HEK293 (cell line): ENCODE data around the gene ABTB2.

Experiments used
- CTCF ChIA-PET: fragments of 350-600 bp; formaldehyde crosslinking; extraction: SDS; loops from one replicate; lab custom pipeline; 2021; ENCODE audit warnings: antibody characterized with exemption; lab: Yijun Ruan, JAX
- POLR2A ChIA-PET: fragments of 300-600 bp; formaldehyde crosslinking; extraction: SDS; loops from one replicate; lab custom pipeline; 2020; ENCODE audit warnings: antibody characterized with exemption, inconsistent platforms; lab: Yijun Ruan, JAX
- H3K27ac ChIP-seq: fragments of 200-500 bp; sonication (Bioruptor generic); 2 replicates; pipeline ENCODE4 v1.5.1; 2014; ENCODE audit warnings: low read depth, low read length, control low read depth, inconsistent platforms; ENCODE audit errors: extremely low read depth
- H3K36me3 ChIP-seq, 2 experiments: fragments of 200-500 bp in 1 of 2; sonication (Bioruptor generic) in 1 of 2; 1 replicate in 1 of 2; 2 replicates in 1 of 2; pipeline ENCODE4 v1.5.1; 2014 to 2017; ENCODE audit warnings: inconsistent platforms in 2 of 2, low read length in 2 of 2; ENCODE audit not compliant: control insufficient read depth in 2 of 2, insufficient read depth in 1 of 2
- H3K4me1 ChIP-seq: fragments of 200-500 bp; sonication (Bioruptor generic); 2 replicates; pipeline ENCODE4 v1.5.1; 2014; ENCODE audit warnings: mild to moderate bottlenecking, low read length, inconsistent platforms; ENCODE audit not compliant: control insufficient read depth, insufficient read depth
- H3K4me3 ChIP-seq: 2 replicates; pipeline ENCODE4 v1.5.1; 2011; ENCODE audit warnings: low read depth, mild to moderate bottlenecking, control low read depth, low read length, moderate library complexity
- H3K9me3 ChIP-seq: fragments of 200-500 bp; sonication (Bioruptor generic); 2 replicates; pipeline ENCODE4 v1.5.1; 2014; ENCODE audit warnings: low read depth, low read length, inconsistent platforms; ENCODE audit not compliant: control insufficient read depth, insufficient read depth
- BCL11B ChIP-seq: fragments of 450-650 bp; formaldehyde crosslinking; IDR thresholded peaks from 2 replicates; pipeline ENCODE4 v1.5.1; 2016; ENCODE audit warnings: low read depth, missing biosample characterization, missing genetic modification characterization
- HOXD13 ChIP-seq: sonication (generic); formaldehyde crosslinking; IDR thresholded peaks from 2 replicates; pipeline ENCODE4 v1.8.0; 2022; ENCODE audit warnings: missing genetic modification reagents, borderline replicate concordance
- MYNN ChIP-seq: fragments of 450-650 bp; formaldehyde crosslinking; IDR thresholded peaks from 2 replicates; pipeline ENCODE4 v1.5.1; 2016; ENCODE audit warnings: missing biosample characterization, missing genetic modification characterization, borderline replicate concordance
- REPIN1 ChIP-seq: fragments of 450-650 bp; formaldehyde crosslinking; IDR thresholded peaks from 2 replicates; pipeline ENCODE4 v1.5.1; 2017; ENCODE audit warnings: missing biosample characterization, missing genetic modification characterization, low read depth
- WT1 ChIP-seq: fragments of 450-650 bp; formaldehyde crosslinking; IDR thresholded peaks from 2 replicates; pipeline ENCODE4 v1.5.1; 2016; ENCODE audit warnings: missing biosample characterization, missing genetic modification characterization
- ZBTB1 ChIP-seq: fragments of 450-650 bp; formaldehyde crosslinking; IDR thresholded peaks from 2 replicates; pipeline ENCODE4 v1.5.1; 2016; ENCODE audit warnings: missing biosample characterization, missing genetic modification characterization
- ZBTB8A ChIP-seq: fragments of 450-650 bp; formaldehyde crosslinking; IDR thresholded peaks from 2 replicates; pipeline ENCODE4 v1.5.1; 2016; ENCODE audit warnings: missing biosample characterization, missing genetic modification characterization
- ZNF174 ChIP-seq: fragments of 450-650 bp; formaldehyde crosslinking; IDR thresholded peaks from 2 replicates; pipeline ENCODE4 v1.5.0; 2017; ENCODE audit warnings: missing biosample characterization, mild to moderate bottlenecking, missing genetic modification characterization
- ZNF24 ChIP-seq: fragments of 450-650 bp; formaldehyde crosslinking; IDR thresholded peaks from 2 replicates; pipeline ENCODE4 v1.5.1; 2016; ENCODE audit warnings: missing biosample characterization, missing genetic modification characterization
- ZNF394 ChIP-seq: fragments of 450-650 bp; formaldehyde crosslinking; IDR thresholded peaks from 2 replicates; pipeline ENCODE4 v1.5.1; 2016; ENCODE audit warnings: missing biosample characterization, missing genetic modification characterization, mild to moderate bottlenecking, moderate library complexity, borderline replicate concordance
- ZNF426 ChIP-seq: fragments of 450-650 bp; formaldehyde crosslinking; IDR thresholded peaks from 2 replicates; pipeline ENCODE4 v1.5.1; 2017; ENCODE audit warnings: missing biosample characterization, missing genetic modification characterization, mild to moderate bottlenecking, inconsistent platforms, moderate library complexity
- ZNF596 ChIP-seq: fragments of 450-650 bp; IDR thresholded peaks from 2 replicates; pipeline ENCODE4 v1.5.0; 2018; ENCODE audit warnings: missing biosample characterization, mild to moderate bottlenecking, missing genetic modification characterization, moderate library complexity
- ZNF76 ChIP-seq: fragments of 450-650 bp; formaldehyde crosslinking; IDR thresholded peaks from 2 replicates; pipeline ENCODE4; 2016; ENCODE audit warnings: low read depth, missing biosample characterization, missing genetic modification characterization, borderline replicate concordance
- ZSCAN16 ChIP-seq: fragments of 450-650 bp; formaldehyde crosslinking; IDR thresholded peaks from 2 replicates; pipeline ENCODE4 v1.5.1; 2016; ENCODE audit warnings: missing biosample characterization, missing genetic modification characterization
- TF ChIP-seq, protein P1 (sequence below): fragments of 450-650 bp; formaldehyde crosslinking; IDR thresholded peaks from 2 replicates; pipeline ENCODE4 v1.5.1; 2016; ENCODE audit warnings: missing biosample characterization, missing genetic modification characterization
- TF ChIP-seq, protein P2 (sequence below): fragments of 450-650 bp; formaldehyde crosslinking; IDR thresholded peaks from 2 replicates; pipeline ENCODE4 v1.5.1; 2017; ENCODE audit warnings: missing biosample characterization, missing genetic modification characterization
- TF ChIP-seq, protein P3 (sequence below): fragments of 450-650 bp; formaldehyde crosslinking; IDR thresholded peaks from 2 replicates; pipeline ENCODE4 v1.5.1; 2016; ENCODE audit warnings: missing biosample characterization, missing genetic modification characterization

The ABTB2 gene

GRCh38 chr11:34148504-34149165 lies 209.2 kb downstream of the ABTB2 start:
- TF ChIP-seq, protein P1, sequence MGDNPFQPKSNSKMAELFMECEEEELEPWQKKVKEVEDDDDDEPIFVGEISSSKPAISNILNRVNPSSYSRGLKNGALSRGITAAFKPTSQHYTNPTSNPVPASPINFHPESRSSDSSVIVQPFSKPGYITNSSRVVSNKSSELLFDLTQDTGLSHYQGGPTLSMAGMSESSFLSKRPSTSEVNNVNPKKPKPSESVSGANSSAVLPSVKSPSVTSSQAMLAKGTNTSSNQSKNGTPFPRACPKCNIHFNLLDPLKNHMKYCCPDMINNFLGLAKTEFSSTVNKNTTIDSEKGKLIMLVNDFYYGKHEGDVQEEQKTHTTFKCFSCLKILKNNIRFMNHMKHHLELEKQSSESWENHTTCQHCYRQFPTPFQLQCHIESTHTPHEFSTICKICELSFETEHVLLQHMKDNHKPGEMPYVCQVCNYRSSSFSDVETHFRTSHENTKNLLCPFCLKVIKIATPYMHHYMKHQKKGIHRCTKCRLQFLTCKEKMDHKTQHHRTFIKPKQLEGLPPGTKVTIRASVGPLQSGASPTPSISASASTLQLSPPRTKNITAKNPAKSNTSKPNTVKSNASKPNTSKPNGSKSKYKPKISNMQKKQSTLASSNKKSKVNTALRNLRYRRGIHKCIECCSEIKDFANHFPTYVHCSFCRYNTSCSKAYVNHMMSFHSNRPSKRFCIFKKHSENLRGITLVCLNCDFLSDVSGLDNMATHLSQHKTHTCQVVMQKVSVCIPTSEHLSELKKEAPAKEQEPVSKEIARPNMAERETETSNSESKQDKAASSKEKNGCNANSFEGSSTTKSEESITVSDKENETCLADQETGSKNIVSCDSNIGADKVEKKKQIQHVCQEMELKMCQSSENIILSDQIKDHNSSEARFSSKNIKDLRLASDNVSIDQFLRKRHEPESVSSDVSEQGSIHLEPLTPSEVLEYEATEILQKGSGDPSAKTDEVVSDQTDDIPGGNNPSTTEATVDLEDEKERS (tag by site-specific recombination): no peak
- TF ChIP-seq ZSCAN16 (tag by site-specific recombination) (no peak), ZNF76 (tag by site-specific recombination) (no peak), BCL11B (tag by site-specific recombination) (no peak), WT1 (no peak), ZNF426 (tag by site-specific recombination) (no peak), ZBTB1 (tag by site-specific recombination) (no peak), ZBTB8A (tag by site-specific recombination) (no peak), ZNF174 (tag by site-specific recombination) (no peak), ZNF596 (tag by site-specific recombination) (no peak), HOXD13 (CRISPR knock-in tag) (no peak), MYNN (tag by site-specific recombination) (no peak), ZNF394 (tag by site-specific recombination) (no peak), ZNF24 (tag by site-specific recombination) (no peak)
- TF ChIP-seq, protein P2, sequence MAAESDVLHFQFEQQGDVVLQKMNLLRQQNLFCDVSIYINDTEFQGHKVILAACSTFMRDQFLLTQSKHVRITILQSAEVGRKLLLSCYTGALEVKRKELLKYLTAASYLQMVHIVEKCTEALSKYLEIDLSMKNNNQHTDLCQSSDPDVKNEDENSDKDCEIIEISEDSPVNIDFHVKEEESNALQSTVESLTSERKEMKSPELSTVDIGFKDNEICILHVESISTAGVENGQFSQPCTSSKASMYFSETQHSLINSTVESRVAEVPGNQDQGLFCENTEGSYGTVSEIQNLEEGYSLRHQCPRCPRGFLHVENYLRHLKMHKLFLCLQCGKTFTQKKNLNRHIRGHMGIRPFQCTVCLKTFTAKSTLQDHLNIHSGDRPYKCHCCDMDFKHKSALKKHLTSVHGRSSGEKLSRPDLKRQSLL (tag by site-specific recombination): no peak
- TF ChIP-seq, protein P3, sequence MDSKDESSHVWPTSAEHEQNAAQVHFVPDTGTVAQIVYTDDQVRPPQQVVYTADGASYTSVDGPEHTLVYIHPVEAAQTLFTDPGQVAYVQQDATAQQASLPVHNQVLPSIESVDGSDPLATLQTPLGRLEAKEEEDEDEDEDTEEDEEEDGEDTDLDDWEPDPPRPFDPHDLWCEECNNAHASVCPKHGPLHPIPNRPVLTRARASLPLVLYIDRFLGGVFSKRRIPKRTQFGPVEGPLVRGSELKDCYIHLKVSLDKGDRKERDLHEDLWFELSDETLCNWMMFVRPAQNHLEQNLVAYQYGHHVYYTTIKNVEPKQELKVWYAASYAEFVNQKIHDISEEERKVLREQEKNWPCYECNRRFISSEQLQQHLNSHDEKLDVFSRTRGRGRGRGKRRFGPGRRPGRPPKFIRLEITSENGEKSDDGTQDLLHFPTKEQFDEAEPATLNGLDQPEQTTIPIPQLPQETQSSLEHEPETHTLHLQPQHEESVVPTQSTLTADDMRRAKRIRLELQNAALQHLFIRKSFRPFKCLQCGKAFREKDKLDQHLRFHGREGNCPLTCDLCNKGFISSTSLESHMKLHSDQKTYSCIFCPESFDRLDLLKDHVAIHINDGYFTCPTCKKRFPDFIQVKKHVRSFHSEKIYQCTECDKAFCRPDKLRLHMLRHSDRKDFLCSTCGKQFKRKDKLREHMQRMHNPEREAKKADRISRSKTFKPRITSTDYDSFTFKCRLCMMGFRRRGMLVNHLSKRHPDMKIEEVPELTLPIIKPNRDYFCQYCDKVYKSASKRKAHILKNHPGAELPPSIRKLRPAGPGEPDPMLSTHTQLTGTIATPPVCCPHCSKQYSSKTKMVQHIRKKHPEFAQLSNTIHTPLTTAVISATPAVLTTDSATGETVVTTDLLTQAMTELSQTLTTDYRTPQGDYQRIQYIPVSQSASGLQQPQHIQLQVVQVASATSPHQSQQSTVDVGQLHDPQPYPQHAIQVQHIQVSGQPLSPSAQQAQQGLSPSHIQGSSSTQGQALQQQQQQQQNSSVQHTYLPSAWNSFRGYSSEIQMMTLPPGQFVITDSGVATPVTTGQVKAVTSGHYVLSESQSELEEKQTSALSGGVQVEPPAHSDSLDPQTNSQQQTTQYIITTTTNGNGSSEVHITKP (tag by site-specific recombination): no peak
- CTCF ChIA-PET: interaction anchor here (0.5 to 0.7 kb wide), 3 partner anchors 12 to 217 kb away, joined by 3 read pairs; no protein-coding TSS in a partner anchor
- Histone ChIP-seq H3K4me3 (no peak overlapping the region), H3K27ac (no peak overlapping the region), H3K4me1 (no peaks in the 10 kb centered on the region), H3K9me3 (no peaks in the 10 kb centered on the region), H3K36me3 (peaks cover 0 to 98% of the 10 kb centered on the region in 2 experiments)
- POLR2A ChIA-PET: no interaction called here

DNA sequence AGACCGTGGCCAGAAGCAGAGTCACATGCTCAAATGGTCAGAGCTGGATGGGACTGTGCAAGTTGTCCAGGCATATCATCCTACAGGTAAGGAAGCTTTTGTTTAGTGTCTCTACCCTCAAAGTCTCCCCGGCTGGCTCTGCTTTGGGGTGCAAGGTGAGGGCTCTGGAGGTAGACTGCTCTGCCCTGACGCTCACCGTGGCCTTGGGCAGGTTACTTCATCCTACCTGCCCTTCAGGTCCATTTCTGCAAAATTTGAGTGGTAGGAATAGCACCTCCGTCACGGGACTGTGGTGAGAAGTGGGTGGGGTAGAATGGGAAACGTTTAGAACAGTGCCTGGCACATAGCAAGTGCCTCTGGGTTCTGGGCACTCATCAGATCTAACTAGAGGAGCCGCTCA lies 210.2 kb downstream of the ABTB2 start:
- ChIA-PET CTCF (no interaction called here), POLR2A (no interaction called here)

More for the DNA sequence above, 210.2 kb downstream of the ABTB2 start:
- no peak for TF ChIP-seq REPIN1
- H3K27ac ChIP-seq: no peak overlapping the region
- no peaks in the 10 kb centered on the region for H3K9me3 ChIP-seq
- H3K36me3 ChIP-seq: peaks cover 0 to 98% of the 10 kb centered on the region in 2 experiments
- no peaks in the 10 kb centered on the region for H3K4me1 ChIP-seq
- H3K4me3 ChIP-seq: no peak overlapping the region
